NOMO-1 treated with DMSO at 0.1 percent for 48 hours (cell line): ENCODE results near the gene GPR52.
A peak's percentile ranks its signal among the peaks of the same experiment; 100 is the strongest.
"Not testable (repeated sequence)": the region's sequence is repeated elsewhere in the genome, so short reads cannot be mapped to it uniquely, and the experiment has no call there.

ENCODE experiments used
- DNase-seq: peaks from one replicate; lab custom pipeline; 2025; ENCODE audit not compliant: unreplicated experiment; lab: John Stamatoyannopoulos, UW

GPR52 gene, protein sequence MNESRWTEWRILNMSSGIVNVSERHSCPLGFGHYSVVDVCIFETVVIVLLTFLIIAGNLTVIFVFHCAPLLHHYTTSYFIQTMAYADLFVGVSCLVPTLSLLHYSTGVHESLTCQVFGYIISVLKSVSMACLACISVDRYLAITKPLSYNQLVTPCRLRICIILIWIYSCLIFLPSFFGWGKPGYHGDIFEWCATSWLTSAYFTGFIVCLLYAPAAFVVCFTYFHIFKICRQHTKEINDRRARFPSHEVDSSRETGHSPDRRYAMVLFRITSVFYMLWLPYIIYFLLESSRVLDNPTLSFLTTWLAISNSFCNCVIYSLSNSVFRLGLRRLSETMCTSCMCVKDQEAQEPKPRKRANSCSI

GRCh38 chr1:174447866-174448530, at the start of gene GPR52:
GPR52 (plus strand) TSS chr1:174447964; CDS start chr1:174448112, 148 bp downstream.
- DNase-seq: no peak

- no peak for DNase-seq
Measured at GRCh38 chr1:174398246-174398645, 49.5 kb upstream of the GPR52 start.

GRCh38 chr1:174399211-174399610, 48.6 kb upstream of the GPR52 start:
- DNase-seq: no peak

- peak; percentile 2 for DNase-seq
Measured at GRCh38 chr1:174401075-174401474, 46.7 kb upstream of the GPR52 start.

GRCh38 chr1:174405219-174405618, 42.5 kb upstream of the GPR52 start:
- no peak for DNase-seq

- no peak for DNase-seq
Measured at GRCh38 chr1:174406421-174406820, 41.3 kb upstream of the GPR52 start.

- no peak for DNase-seq
Measured at GRCh38 chr1:174407665-174408064, 40.1 kb upstream of the GPR52 start.

DNA sequence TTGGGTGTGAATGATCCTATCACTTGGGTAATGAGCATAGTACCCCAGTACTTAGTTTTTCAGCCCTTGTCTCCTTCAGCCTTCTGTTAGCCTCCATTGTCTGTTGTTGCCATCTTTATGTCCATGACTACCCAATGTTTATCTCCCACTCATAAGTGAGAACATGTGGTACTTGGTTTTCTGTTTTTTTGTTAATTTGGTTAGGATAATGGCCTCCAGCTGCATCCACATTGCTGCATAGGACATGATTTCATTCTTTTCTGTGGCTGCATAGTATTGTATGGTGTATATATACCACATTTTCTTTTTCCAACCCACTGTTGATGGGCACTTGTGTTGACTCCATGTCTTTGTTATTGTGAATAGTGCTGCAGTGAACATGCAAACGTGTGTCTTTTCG, 39.6 kb upstream of the GPR52 start:
- DNase-seq: no peak

- DNase-seq: not testable (repeated sequence)
Measured at GRCh38 chr1:174409801-174410200, 38.0 kb upstream of the GPR52 start.

DNA sequence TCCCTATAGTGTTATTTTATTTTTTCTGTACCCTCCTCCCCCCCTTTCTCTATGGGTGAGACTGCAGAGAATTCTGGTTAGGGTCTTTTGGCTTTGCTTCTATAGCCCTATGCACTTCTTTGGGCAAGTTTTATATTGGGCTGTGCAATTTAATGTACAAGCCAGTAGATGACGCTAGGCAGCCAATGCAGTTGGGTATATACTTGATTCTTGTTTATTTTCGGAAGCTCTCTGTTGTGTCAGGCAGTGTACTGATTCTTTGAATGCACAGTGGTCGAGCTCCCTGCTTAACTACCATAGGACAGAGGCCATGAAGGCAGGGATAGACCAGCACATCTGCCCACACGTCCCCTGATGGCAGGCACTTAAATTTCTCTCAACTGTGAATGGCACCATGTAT, 34.1 kb upstream of the GPR52 start:
- no peak for DNase-seq

GRCh38 chr1:174414203-174414602, 33.6 kb upstream of the GPR52 start:
- no peak for DNase-seq

GRCh38 chr1:174415506-174415905, 32.3 kb upstream of the GPR52 start:
- no peak for DNase-seq

- no peak for DNase-seq
Measured at GRCh38 chr1:174417921-174418320, 29.8 kb upstream of the GPR52 start.

GRCh38 chr1:174425121-174425520, 22.6 kb upstream of the GPR52 start:
- no peak for DNase-seq

GRCh38 chr1:174426153-174426552, 21.6 kb upstream of the GPR52 start:
- no peak for DNase-seq

DNA sequence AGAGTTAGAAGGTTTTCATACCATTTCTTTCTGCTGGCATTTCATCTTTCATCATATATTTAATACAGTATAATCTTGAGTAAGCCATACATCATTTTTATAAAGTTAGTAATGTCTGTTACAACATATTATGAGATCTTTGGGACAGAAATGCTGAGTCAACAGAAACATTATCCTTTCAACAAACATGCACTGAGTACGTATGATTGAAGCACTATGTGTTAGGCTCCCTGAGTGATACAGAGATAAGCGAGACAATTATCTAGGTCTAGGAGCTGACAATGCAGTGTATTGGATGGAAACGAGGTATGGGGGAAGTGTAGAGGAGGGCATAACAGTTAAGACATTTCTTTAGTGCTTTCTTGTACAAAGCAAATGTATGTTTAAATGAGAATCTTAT, 19.7 kb upstream of the GPR52 start:
- DNase-seq: no peak

DNA sequence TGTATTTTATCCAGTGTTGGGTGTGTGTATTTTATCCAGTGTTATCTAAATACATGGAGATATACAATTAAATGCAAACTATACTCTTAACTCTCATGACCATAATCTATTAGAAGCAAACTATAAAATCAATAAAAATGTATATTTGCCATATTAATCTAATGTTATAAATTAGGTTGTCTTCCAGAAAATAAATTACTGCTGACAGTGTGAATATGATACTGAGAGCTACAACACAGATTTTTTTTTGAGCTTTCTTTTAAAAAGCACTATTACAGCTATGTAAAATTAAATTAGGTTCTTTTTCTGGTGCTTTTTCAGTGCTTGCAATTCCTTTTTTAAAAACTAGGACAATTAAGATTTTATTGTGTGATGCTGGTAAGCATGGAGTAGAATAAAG, 19.0 kb upstream of the GPR52 start:
- DNase-seq: no peak

DNA sequence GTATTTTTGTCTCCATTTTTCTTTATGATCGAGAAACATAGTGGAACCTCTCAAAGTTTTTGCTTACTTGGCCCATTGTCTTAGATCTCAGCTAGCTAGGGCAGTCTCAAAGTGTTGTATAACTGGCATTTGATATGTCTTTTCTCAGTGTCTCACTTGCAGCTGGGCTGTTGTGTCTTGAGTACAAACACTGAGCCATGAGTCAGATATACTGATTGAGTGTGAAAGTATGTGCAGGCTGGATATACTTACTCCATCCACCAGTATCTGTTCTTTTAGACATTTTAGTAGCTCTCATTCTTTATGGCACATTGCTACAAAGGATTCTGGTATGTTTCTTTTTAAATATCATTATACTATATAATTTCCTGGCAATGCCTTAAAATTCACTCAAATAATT, 14.3 kb upstream of the GPR52 start:
- DNase-seq: no peak

- no peak for DNase-seq
Measured at GRCh38 chr1:174445351-174445750, 2.4 kb upstream of the GPR52 start.

- DNase-seq: no peak
Measured at GRCh38 chr1:174445817-174446216, 1.9 kb upstream of the GPR52 start.

DNA sequence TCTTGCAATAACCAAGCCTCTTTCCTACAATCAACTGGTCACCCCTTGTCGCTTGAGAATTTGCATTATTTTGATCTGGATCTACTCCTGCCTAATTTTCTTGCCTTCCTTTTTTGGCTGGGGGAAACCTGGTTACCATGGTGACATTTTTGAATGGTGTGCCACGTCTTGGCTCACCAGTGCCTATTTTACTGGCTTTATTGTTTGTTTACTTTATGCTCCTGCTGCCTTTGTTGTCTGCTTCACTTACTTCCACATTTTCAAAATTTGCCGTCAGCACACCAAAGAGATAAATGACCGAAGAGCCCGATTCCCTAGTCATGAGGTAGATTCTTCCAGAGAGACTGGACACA, 743 bp downstream of the GPR52 start:
- DNase-seq: no peak

DNA sequence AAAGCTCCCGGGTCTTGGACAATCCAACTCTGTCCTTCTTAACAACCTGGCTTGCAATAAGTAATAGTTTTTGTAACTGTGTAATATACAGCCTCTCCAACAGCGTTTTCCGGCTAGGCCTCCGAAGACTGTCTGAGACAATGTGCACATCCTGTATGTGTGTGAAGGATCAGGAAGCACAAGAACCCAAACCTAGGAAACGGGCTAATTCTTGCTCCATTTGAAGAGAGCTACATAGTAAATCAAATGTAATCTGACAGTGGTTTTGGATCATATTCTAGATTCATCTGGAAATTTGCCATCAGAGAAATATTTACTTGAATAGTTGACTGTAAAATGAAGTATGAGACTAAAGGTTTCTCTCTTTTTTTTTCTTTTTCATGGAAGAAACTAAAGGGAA, 1.2 kb downstream of the GPR52 start:
- no peak for DNase-seq

DNA sequence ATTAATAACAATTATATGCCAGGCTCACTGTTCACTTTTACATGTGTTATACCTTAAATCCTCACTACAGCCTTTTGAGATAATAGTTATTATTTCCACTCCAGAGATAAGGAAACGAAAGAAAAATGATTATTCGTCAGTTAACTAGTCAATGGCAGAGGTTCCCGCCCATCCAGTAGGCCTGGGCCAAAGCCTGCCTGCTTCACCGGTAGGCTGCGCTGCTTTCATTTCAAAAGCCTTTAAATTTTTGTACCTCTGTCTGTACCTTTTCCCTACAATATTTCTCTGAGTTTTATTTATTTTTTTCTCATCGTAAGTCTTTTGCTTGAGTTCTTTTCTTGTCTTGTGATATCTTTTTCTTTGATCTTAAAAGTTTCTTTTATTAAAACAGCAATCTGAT, 3.6 kb downstream of the GPR52 start:
- DNase-seq: no peak
